Measurements from ENCODE around the gene NFIA. TPM values are rescaled to one million over a fixed set of nuclear protein-coding genes. Genes with fewer than 3 reads are reported as not detected.
A peak's percentile ranks its signal among the peaks of the same experiment; 100 is the strongest.

NFIA gene
- total RNA-seq, 2 donors from 2014 or later, result 61.4 to 86.3 TPM

GRCh38 chr1:61337981-61338848, 255.9 kb downstream of the NFIA start:
- Histone ChIP-seq H3K4me1 (replicated peaks) (no peaks in the 10 kb centered on the region), H3K27me3 (replicated peaks; ENCODE audit: insufficient read depth) (no peaks in the 10 kb centered on the region), H3K9me3 (no peaks in the 10 kb centered on the region), H3K27ac (peak overlapping the region; percentile 55 to 68), H3K4me3 (peak overlapping the region in 1 of 2 donors; percentile 13), H3K36me3 (no peaks in the 10 kb centered on the region)
- peak; percentile 70 for TF ChIP-seq POLR2AphosphoS5 (IDR thresholded peaks at IDR 0.05)
- TF ChIP-seq CTCF (IDR thresholded peaks at IDR 0.05), result peak; percentile 55 to 83 (median 82)
- TF ChIP-seq POLR2A (IDR thresholded peaks at IDR 0.05), result no peak
- 9% methylated on average over 13 of the region's 13 CpGs for WGBS
- DNase-seq (ENCODE audit: low spot score), result peak; percentile 86
- intact Hi-C loops (cut with DNase I), result loop anchor here (2.0 to 5.0 kb wide), 2 partner anchors 259 to 286 kb away; no protein-coding TSS in a partner anchor

- no peaks in the 10 kb centered on the region for H3K9me3 ChIP-seq
- H3K36me3 ChIP-seq, result no peaks in the 10 kb centered on the region
- TF ChIP-seq POLR2A (IDR thresholded peaks at IDR 0.05), result no peak
- TF ChIP-seq CTCF (IDR thresholded peaks at IDR 0.05), result no peak
- TF ChIP-seq POLR2AphosphoS5 (IDR thresholded peaks at IDR 0.05), result no peak
- DNase-seq (ENCODE audit: low spot score), result no peak
- H3K4me3 ChIP-seq, result peak overlapping the region in 1 of 2 donors; percentile 13
- WGBS, result 43% methylated on average over 5 of the region's 5 CpGs
- H3K4me1 ChIP-seq (replicated peaks), result no peaks in the 10 kb centered on the region
- intact Hi-C loops (cut with DNase I), result loop anchor here (2.0 to 5.0 kb wide), 2 partner anchors 260 to 287 kb away; no protein-coding TSS in a partner anchor
- H3K27me3 ChIP-seq (replicated peaks; ENCODE audit: insufficient read depth), result no peaks in the 10 kb centered on the region
- H3K27ac ChIP-seq, result peak overlapping the region; percentile 55 to 68
Observed at GRCh38 chr1:61338899-61339298, 256.5 kb downstream of the NFIA start.

GRCh38 chr1:61341426-61341825, 259.1 kb downstream of the NFIA start:
- Histone ChIP-seq H3K9me3 (no peaks in the 10 kb centered on the region), H3K36me3 (no peaks in the 10 kb centered on the region), H3K27me3 (replicated peaks; ENCODE audit: insufficient read depth) (no peaks in the 10 kb centered on the region), H3K4me3 (no peak overlapping the region), H3K4me1 (replicated peaks) (no peaks in the 10 kb centered on the region), H3K27ac (no peak overlapping the region)
- intact Hi-C loops (cut with DNase I), result loop anchor here (5.0 to 10.0 kb wide), 2 partner anchors 111 to 513 kb away; no protein-coding TSS in a partner anchor
- TF ChIP-seq POLR2AphosphoS5 (IDR thresholded peaks at IDR 0.05) (no peak), CTCF (IDR thresholded peaks at IDR 0.05) (no peak), POLR2A (IDR thresholded peaks at IDR 0.05) (no peak)
- DNase-seq (ENCODE audit: low spot score), result no peak
- 79% methylated on average over 6 of the region's 6 CpGs for WGBS

GRCh38 chr1:61343734-61344420, 261.5 kb downstream of the NFIA start:
- no peak overlapping the region for H3K27ac ChIP-seq
- intact Hi-C loops (cut with DNase I), result loop anchor here (5.0 to 10.0 kb wide), 2 partner anchors 108 to 511 kb away; no protein-coding TSS in a partner anchor
- H3K27me3 ChIP-seq (replicated peaks; ENCODE audit: insufficient read depth), result no peaks in the 10 kb centered on the region
- H3K9me3 ChIP-seq, result no peaks in the 10 kb centered on the region
- no peaks in the 10 kb centered on the region for H3K36me3 ChIP-seq
- DNase-seq (ENCODE audit: low spot score), result no peak
- no peak for TF ChIP-seq POLR2AphosphoS5 (IDR thresholded peaks at IDR 0.05)
- TF ChIP-seq CTCF (IDR thresholded peaks at IDR 0.05), result no peak
- TF ChIP-seq POLR2A (IDR thresholded peaks at IDR 0.05), result no peak
- H3K4me1 ChIP-seq (replicated peaks), result no peaks in the 10 kb centered on the region
- H3K4me3 ChIP-seq, result no peak overlapping the region
- 48% methylated on average over 6 of the region's 6 CpGs for WGBS

Measured in prostate gland (tissue), 2 donors.